ENCODE measurements around the gene FAM107B. TPM values are rescaled to one million over a fixed set of nuclear protein-coding genes. Genes with fewer than 3 reads are reported as not detected.

Gene FAM107B
- total RNA-seq, 1 experiment from 2014 or later, result 144 TPM

- Histone ChIP-seq H3K4me2 (no peak overlapping the region), H4K20me1 (ENCODE audit: insufficient read depth) (no peaks in the 10 kb centered on the region), H3K79me2 (ENCODE audit: low read depth) (no peaks in the 10 kb centered on the region), H3K36me3 (ENCODE audit: low read depth) (no peaks in the 10 kb centered on the region), H3F3A (ENCODE audit: insufficient read depth, low read depth) (peaks cover 2% of the 10 kb centered on the region; the same call in 1 of the 2 replicates), H3K4me1 (replicated peaks; ENCODE audit: insufficient read depth) (peaks cover 7% of the 10 kb centered on the region), H3K9me2 (ENCODE audit: insufficient read depth) (no peaks in the 10 kb centered on the region), H3K27me3 (ENCODE audit: insufficient read depth, low read depth) (no peaks in the 10 kb centered on the region), H3K4me3 (no peak overlapping the region), H3K27ac (no peak overlapping the region), H2AFZ (no peak overlapping the region), H3K9me3 (ENCODE audit: insufficient read depth, low read depth) (no peaks in the 10 kb centered on the region)
- no peak for DNase-seq
- ChIA-PET POLR2A (ENCODE audit: unreplicated experiment) (no interaction called here), CTCF (no interaction called here)
- intact Hi-C loops (cut with micrococcal nuclease; ENCODE audit: unreplicated experiment), result no loop called here
- BruUV-seq (replicated peaks), result no TSS peak
- no peak for TF ChIP-seq EZH2 (IDR thresholded peaks at IDR 0.05; ENCODE audit: low read depth)
- TF ChIP-seq CTCF (conservative IDR thresholded peaks at IDR 0.05), result no peak
These were observed 1.0 kb downstream of the FAM107B start for GRCh38 chr10:14773551-14774213.

GRCh38 chr10:14772399-14772798 lies 2.3 kb downstream of the FAM107B start:
- no peak overlapping the region for H3K27ac ChIP-seq
- CTCF ChIA-PET, result no interaction called here
- H3K27me3 ChIP-seq (ENCODE audit: insufficient read depth, low read depth), result no peaks in the 10 kb centered on the region
- DNase-seq, result no peak
- H4K20me1 ChIP-seq (ENCODE audit: insufficient read depth), result no peaks in the 10 kb centered on the region
- no peaks in the 10 kb centered on the region for H3F3A ChIP-seq (ENCODE audit: insufficient read depth, low read depth)
- POLR2A ChIA-PET (ENCODE audit: unreplicated experiment), result no interaction called here
- no peaks in the 10 kb centered on the region for H3K9me3 ChIP-seq (ENCODE audit: insufficient read depth, low read depth)
- no peaks in the 10 kb centered on the region for H3K79me2 ChIP-seq (ENCODE audit: low read depth)
- H3K9me2 ChIP-seq (ENCODE audit: insufficient read depth), result no peaks in the 10 kb centered on the region
- no peak overlapping the region for H3K4me3 ChIP-seq
- intact Hi-C loops (cut with micrococcal nuclease; ENCODE audit: unreplicated experiment), result no loop called here
- no peak overlapping the region for H2AFZ ChIP-seq
- no peaks in the 10 kb centered on the region for H3K36me3 ChIP-seq (ENCODE audit: low read depth)
- BruUV-seq (replicated peaks), result no TSS peak
- TF ChIP-seq EZH2 (IDR thresholded peaks at IDR 0.05; ENCODE audit: low read depth), result no peak
- H3K4me2 ChIP-seq, result no peak overlapping the region
- no peaks in the 10 kb centered on the region for H3K4me1 ChIP-seq (replicated peaks; ENCODE audit: insufficient read depth)

GRCh38 chr10:14770927-14771326 lies 3.8 kb downstream of the FAM107B start:
- no peak overlapping the region for H3K4me3 ChIP-seq
- no peaks in the 10 kb centered on the region for H3K27me3 ChIP-seq (ENCODE audit: insufficient read depth, low read depth)
- H3K27ac ChIP-seq, result no peak overlapping the region
- no peaks in the 10 kb centered on the region for H3K9me3 ChIP-seq (ENCODE audit: insufficient read depth, low read depth)
- H3F3A ChIP-seq (ENCODE audit: insufficient read depth, low read depth), result no peaks in the 10 kb centered on the region
- no TSS peak for BruUV-seq (replicated peaks)
- no peaks in the 10 kb centered on the region for H3K36me3 ChIP-seq (ENCODE audit: low read depth)
- no peak overlapping the region for H2AFZ ChIP-seq
- no peaks in the 10 kb centered on the region for H3K4me1 ChIP-seq (replicated peaks; ENCODE audit: insufficient read depth)
- H3K79me2 ChIP-seq (ENCODE audit: low read depth), result no peaks in the 10 kb centered on the region
- DNase-seq, result no peak
- no peaks in the 10 kb centered on the region for H3K9me2 ChIP-seq (ENCODE audit: insufficient read depth)
- H4K20me1 ChIP-seq (ENCODE audit: insufficient read depth), result no peaks in the 10 kb centered on the region
- CTCF ChIA-PET, result no interaction called here
- intact Hi-C loops (cut with micrococcal nuclease; ENCODE audit: unreplicated experiment), result no loop called here
- H3K4me2 ChIP-seq, result no peak overlapping the region
- POLR2A ChIA-PET (ENCODE audit: unreplicated experiment), result no interaction called here
- no peak for TF ChIP-seq EZH2 (IDR thresholded peaks at IDR 0.05; ENCODE audit: low read depth)
- TF ChIP-seq CTCF (conservative IDR thresholded peaks at IDR 0.05), result no peak

GRCh38 chr10:14761372-14761771 lies 13.3 kb downstream of the FAM107B start:
- Histone ChIP-seq H3K79me2 (ENCODE audit: low read depth) (no peaks in the 10 kb centered on the region), H3K9me3 (ENCODE audit: insufficient read depth, low read depth) (no peaks in the 10 kb centered on the region), H3K9me2 (ENCODE audit: insufficient read depth) (no peaks in the 10 kb centered on the region), H3F3A (ENCODE audit: insufficient read depth, low read depth) (no peaks in the 10 kb centered on the region), H4K20me1 (ENCODE audit: insufficient read depth) (no peaks in the 10 kb centered on the region), H3K4me1 (replicated peaks; ENCODE audit: insufficient read depth) (no peaks in the 10 kb centered on the region), H3K27me3 (ENCODE audit: insufficient read depth, low read depth) (no peaks in the 10 kb centered on the region), H2AFZ (no peak overlapping the region), H3K4me2 (no peak overlapping the region), H3K27ac (no peak overlapping the region), H3K36me3 (ENCODE audit: low read depth) (no peaks in the 10 kb centered on the region), H3K4me3 (no peak overlapping the region)
- DNase-seq, result no peak
- no TSS peak for BruUV-seq (replicated peaks)
- intact Hi-C loops (cut with micrococcal nuclease; ENCODE audit: unreplicated experiment), result no loop called here
- CTCF ChIA-PET, result no interaction called here
- no peak for TF ChIP-seq EZH2 (IDR thresholded peaks at IDR 0.05; ENCODE audit: low read depth)
- TF ChIP-seq CTCF (conservative IDR thresholded peaks at IDR 0.05), result no peak
- POLR2A ChIA-PET (ENCODE audit: unreplicated experiment), result no interaction called here

Measured in PC-9 (cell line).